ENCODE measurements around the gene TUBB1. TPM values are rescaled to one million over a fixed set of nuclear protein-coding genes. Genes with fewer than 3 reads are reported as not detected.
A peak's percentile ranks its signal among the peaks of the same experiment; 100 is the strongest.

Gene TUBB1
- total and polyA plus RNA-seq, 8 donors: 0.04 to 1.2 (median 0.14) TPM; not detected in 1

- Histone ChIP-seq H3K4me1 (no peaks in the 10 kb centered on the region), H3K36me3 (no peaks in the 10 kb centered on the region), H3K27me3 (no peaks in the 10 kb centered on the region), H3K27ac (no peak overlapping the region), H3K4me3 (no peak overlapping the region), H3K9me3 (no peaks in the 10 kb centered on the region)
- DNase-seq (no peak), FAIRE-seq (no peak), ATAC-seq (no peak)
- TF ChIP-seq CTCF (IDR thresholded peaks at IDR 0.05): no peak
- intact Hi-C loops (cut with DNase I): no loop called here
- 82% methylated on average over 5 of the region's 5 CpGs for WGBS, 2 donors
These were observed 1.8 kb downstream of the TUBB1 start for GRCh38 chr20:59020938-59021551.

- WGBS, 2 donors: 95 to 96% methylated on average over 15 of the region's 15 CpGs
- H3K36me3 ChIP-seq: no peaks in the 10 kb centered on the region
These were observed 3.5 kb downstream of the TUBB1 start for GRCh38 chr20:59022754-59023153.

GRCh38 chr20:59023616-59024015 is 4.4 kb downstream of the TUBB1 start:
- H3K4me1 ChIP-seq: peaks cover 0 to 4% (median 3%) of the 10 kb centered on the region in 3 donors
- intact Hi-C loops (cut with DNase I): no loop called here
- TF ChIP-seq CTCF (IDR thresholded peaks at IDR 0.05): no peak
- H3K36me3 ChIP-seq: no peaks in the 10 kb centered on the region
- H3K27me3 ChIP-seq: no peaks in the 10 kb centered on the region
- DNase-seq (no peak), FAIRE-seq (no peak), ATAC-seq (no peak)
- H3K9me3 ChIP-seq: no peaks in the 10 kb centered on the region
- WGBS, 2 donors: 92 to 96% methylated on average over 13 of the region's 13 CpGs
- H3K4me3 ChIP-seq: no peak overlapping the region
- H3K27ac ChIP-seq: no peak overlapping the region

More at GRCh38 chr20:59022754-59023153, 3.5 kb downstream of the TUBB1 start:
- Histone ChIP-seq H3K4me1 (no peaks in the 10 kb centered on the region), H3K27ac (no peak overlapping the region), H3K4me3 (no peak overlapping the region), H3K27me3 (no peaks in the 10 kb centered on the region), H3K9me3 (no peaks in the 10 kb centered on the region)
- TF ChIP-seq CTCF (IDR thresholded peaks at IDR 0.05): no peak
- intact Hi-C loops (cut with DNase I): no loop called here
- DNase-seq (no peak), ATAC-seq (no peak), FAIRE-seq (no peak)

GRCh38 chr20:59024111-59024530 is 4.9 kb downstream of the TUBB1 start:
- no peak for FAIRE-seq
- Histone ChIP-seq H3K27ac (no peak overlapping the region), H3K4me1 (peaks cover 3 to 8% (median 4%) of the 10 kb centered on the region in 3 donors), H3K4me3 (no peak overlapping the region), H3K36me3 (no peaks in the 10 kb centered on the region), H3K9me3 (no peaks in the 10 kb centered on the region), H3K27me3 (no peaks in the 10 kb centered on the region)
- peak in 1 of 6 donors; percentile 66 for DNase-seq
- intact Hi-C loops (cut with DNase I): no loop called here
- TF ChIP-seq CTCF (IDR thresholded peaks at IDR 0.05): no peak
- ATAC-seq: no peak
- WGBS, 2 donors: 94 to 95% methylated on average over 24 of the region's 24 CpGs

- Histone ChIP-seq H3K4me3 (no peak overlapping the region), H3K27me3 (no peaks in the 10 kb centered on the region), H3K36me3 (no peaks in the 10 kb centered on the region), H3K4me1 (peaks cover 4 to 18% (median 5%) of the 10 kb centered on the region in 3 donors), H3K9me3 (no peaks in the 10 kb centered on the region), H3K27ac (no peak overlapping the region)
- DNase-seq (no peak), FAIRE-seq (no peak), ATAC-seq (peak; percentile 20 to 83 (median 69))
- WGBS, 2 donors: 40 to 46% methylated on average over 2 of the region's 2 CpGs
- intact Hi-C loops (cut with DNase I): no loop called here
- TF ChIP-seq CTCF (IDR thresholded peaks at IDR 0.05): no peak
These were observed 5.9 kb downstream of the TUBB1 start for GRCh38 chr20:59025086-59025485.
